Endothelial cell of hepatic sinusoid (primary cell): Measurements from ENCODE around the gene FFAR2.

ENCODE experiments used
- in situ Hi-C: cut with HindIII; loops from 2 replicates; pipeline ENCODE4 v1.10.0; 2017; ENCODE audit warnings: low sequenced_read_pairs

Gene FFAR2

GRCh38 chr19:35483089-35483488 is 35.0 kb downstream of the FFAR2 start:
- in situ Hi-C loops = no loop called here

DNA sequence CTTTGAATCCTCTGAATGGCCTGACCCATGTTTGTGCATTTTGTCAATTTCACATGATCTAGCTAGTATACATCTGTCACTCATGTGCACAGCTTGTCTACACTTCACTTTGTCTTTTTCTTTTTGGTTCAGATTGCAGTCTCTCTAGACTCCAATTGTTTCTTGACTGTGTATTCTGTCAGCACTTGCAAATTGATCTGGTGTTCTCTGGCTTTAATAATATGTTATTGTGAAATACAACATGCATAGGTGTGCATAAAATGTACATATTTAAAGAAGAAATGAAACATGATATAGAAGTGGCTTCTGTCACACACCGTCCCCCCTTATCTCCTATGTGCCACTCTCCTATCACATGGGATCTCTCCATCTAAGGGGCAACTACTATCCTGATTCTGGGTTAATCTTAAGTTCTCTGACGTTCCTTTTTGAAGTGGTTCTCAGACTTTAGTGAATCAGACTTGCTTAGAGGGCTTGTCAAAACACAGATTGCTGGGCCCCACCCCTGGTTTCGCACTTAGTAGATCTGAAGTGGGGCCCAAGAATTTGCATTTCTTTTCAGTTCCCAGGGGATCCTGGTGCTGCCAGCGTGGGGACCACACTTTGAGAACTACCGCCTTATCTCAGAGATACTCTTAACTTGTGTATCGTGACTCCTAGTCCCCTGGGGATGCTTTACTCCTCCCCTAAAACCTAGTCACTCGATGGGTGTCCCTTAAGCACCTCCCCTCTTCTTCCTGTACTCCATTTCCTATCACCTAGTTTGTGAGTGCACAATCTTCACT is 36.4 kb downstream of the FFAR2 start:
- in situ Hi-C loops = loop anchor here (5.0 kb wide), 2 partner anchors 52 to 132 kb away; no protein-coding TSS in a partner anchor

- in situ Hi-C loops = loop anchor here (5.0 kb wide), 2 partner anchors 54 to 134 kb away; no protein-coding TSS in a partner anchor
Measured at GRCh38 chr19:35486268-35486708, 38.2 kb downstream of the FFAR2 start.

DNA sequence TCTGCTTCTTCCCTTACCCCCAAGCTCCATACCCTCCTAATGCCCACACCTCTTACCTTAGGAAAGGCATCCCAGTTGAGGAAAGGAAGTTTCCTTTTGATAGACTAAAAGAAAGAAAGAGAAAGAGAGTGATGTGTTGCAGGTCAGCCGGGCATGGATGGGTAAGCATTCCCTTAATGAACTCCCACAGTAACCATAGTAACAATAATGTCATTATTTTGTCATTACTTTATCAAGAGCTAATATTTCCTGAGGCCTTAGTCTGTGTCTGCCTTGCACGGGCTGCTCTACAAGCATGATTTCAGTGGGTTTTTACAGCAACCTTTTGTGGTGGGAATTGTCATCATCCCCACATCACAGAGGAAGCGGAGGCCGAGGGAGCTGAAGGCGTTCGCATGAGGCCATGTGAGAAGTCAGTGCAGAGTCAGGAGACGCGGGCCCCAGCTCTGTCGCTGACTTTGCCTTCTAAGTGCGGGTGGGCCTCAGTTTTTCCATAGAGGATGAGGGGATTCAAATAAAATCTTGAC is 39.7 kb downstream of the FFAR2 start:
- in situ Hi-C loops = loop anchor here (5.0 kb wide), 2 partner anchors 55 to 135 kb away; no protein-coding TSS in a partner anchor

- in situ Hi-C loops = loop anchor here (5.0 kb wide), 2 partner anchors 56 to 136 kb away; no protein-coding TSS in a partner anchor
Measured at GRCh38 chr19:35488677-35489076, 40.6 kb downstream of the FFAR2 start.

DNA sequence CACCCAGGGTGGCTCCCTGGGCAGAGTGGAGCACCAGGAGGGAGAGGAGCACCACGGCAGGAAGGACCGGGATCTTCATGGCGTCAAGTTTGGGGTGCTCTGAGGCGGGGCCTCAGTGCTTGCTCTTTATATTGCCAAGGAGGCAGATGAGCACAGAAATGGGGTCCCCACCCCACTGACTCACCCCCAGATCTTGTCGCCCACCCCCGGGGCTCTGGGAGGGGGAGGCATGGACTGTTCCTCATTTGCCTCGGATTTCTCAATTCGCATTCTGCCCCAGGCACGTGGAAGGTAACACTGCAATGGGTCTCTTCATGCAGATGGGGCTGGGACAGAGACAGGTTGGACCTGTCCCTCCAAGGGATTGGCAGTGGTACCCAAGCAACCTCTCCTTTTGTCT is 42.3 kb downstream of the FFAR2 start, which contains the start of gene KRTDAP:
KRTDAP (minus strand) TSS at position 101 of the 400 bp plus-strand sequence; CDS start at position 79, 22 bp downstream.
- in situ Hi-C loops = no loop called here

- in situ Hi-C loops = no loop called here
Measured at GRCh38 chr19:35491836-35492360, 43.8 kb downstream of the FFAR2 start.

- in situ Hi-C loops = no loop called here
Measured at GRCh38 chr19:35493971-35494370, 45.9 kb downstream of the FFAR2 start.

GRCh38 chr19:35495107-35496064 is 47.3 kb downstream of the FFAR2 start:
- in situ Hi-C loops = no loop called here

DNA sequence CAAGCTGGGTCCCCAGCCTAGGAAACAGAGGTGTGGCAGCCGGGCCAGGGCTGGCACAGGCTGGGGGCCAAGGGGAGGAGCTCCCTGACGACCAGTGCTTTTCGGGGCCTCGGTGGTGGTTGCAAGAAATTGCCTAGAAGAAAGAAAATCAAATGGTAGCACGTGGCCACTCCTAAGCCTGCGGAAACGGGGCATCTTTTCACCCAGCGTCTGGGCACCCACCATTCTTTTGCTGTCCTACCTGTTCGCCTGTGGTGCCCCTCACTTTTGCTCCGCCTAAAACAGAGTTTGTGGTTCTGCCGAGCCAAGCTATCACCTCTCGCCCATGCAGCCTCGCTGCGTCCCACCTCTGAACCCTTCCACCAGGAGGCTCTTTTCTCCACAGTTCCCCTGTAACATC is 49.3 kb downstream of the FFAR2 start:
- in situ Hi-C loops = no loop called here

GRCh38 chr19:35498220-35498619 is 50.2 kb downstream of the FFAR2 start:
- in situ Hi-C loops = no loop called here

- in situ Hi-C loops = no loop called here
Measured at GRCh38 chr19:35498984-35499527, 51.0 kb downstream of the FFAR2 start.

- in situ Hi-C loops = no loop called here
Measured at GRCh38 chr19:35500611-35501010, 52.6 kb downstream of the FFAR2 start.
